Ovary (tissue), 3 donors: ENCODE measurements around the gene PTPN14.

ENCODE experiments used
- CTCF ChIP-seq, 3 donors: fragments of 450-650 bp in 2 of 3; fragments of 200-600 bp in 1 of 3; IDR thresholded peaks; one replicate each; pipeline versions ENCODE4 v1.5.1 to v1.8.0; 2016 to 2022; ENCODE audit warnings: antibody characterized with exemption in 3 of 3, mild to moderate bottlenecking in 1 of 3
- POLR2A ChIP-seq: fragments of 450-650 bp; IDR thresholded peaks from one replicate; pipeline ENCODE4 v1.6.1; 2017; ENCODE audit warnings: antibody characterized with exemption, mild to moderate bottlenecking, moderate library complexity
- donor health status: DM: no; HTN: no; CAD: no.

GRCh38 chr1:214438075-214438474, 113.3 kb downstream of the PTPN14 start:
- no peak for TF ChIP-seq CTCF (IDR thresholded peaks at IDR 0.05)
- TF ChIP-seq POLR2A, result no peak
